Neuronal stem cell (in vitro differentiated cells): ENCODE data around the gene OSBPL6.
"Not testable (repeated sequence)": the region's sequence is repeated elsewhere in the genome, so short reads cannot be mapped to it uniquely, and the experiment has no call there.

Experiments used
- DNase-seq: peaks from one replicate; pipeline ENCODE4 v3.0.0-alpha.2; 2013; ENCODE audit warnings: low spot score
- H2AFZ ChIP-seq: one replicate; pipeline ENCODE4 v1.6.1; 2013; ENCODE audit warnings: mild to moderate bottlenecking, low read length, inconsistent platforms
- H2AK5ac ChIP-seq: 2 replicates; pipeline ENCODE4 v1.6.1; 2013; ENCODE audit warnings: low read depth, mild to moderate bottlenecking, inconsistent platforms, low read length, moderate library complexity, mixed read lengths
- H2BK120ac ChIP-seq: 2 replicates; pipeline ENCODE4 v1.6.1; 2013; ENCODE audit warnings: low read depth, mild to moderate bottlenecking, inconsistent platforms, low read length, moderate library complexity, mixed read lengths
- H2BK12ac ChIP-seq: one replicate; pipeline ENCODE4 v1.6.1; 2013; ENCODE audit warnings: low read length, inconsistent platforms
- H2BK15ac ChIP-seq: 2 replicates; pipeline ENCODE4 v1.6.1; 2013; ENCODE audit warnings: mild to moderate bottlenecking, low read length, inconsistent platforms, mixed read lengths
- H2BK5ac ChIP-seq: one replicate; pipeline ENCODE4 v1.6.1; 2013; ENCODE audit warnings: inconsistent platforms, mild to moderate bottlenecking, low read length, moderate library complexity
- H3K14ac ChIP-seq: one replicate; pipeline ENCODE4 v1.6.1; 2013; ENCODE audit warnings: low read length, inconsistent platforms
- H3K18ac ChIP-seq: 2 replicates; pipeline ENCODE4 v1.6.1; 2013; ENCODE audit warnings: low read length, inconsistent platforms
- H3K23ac ChIP-seq: 2 replicates; pipeline ENCODE4 v1.6.1; 2013; ENCODE audit warnings: low read depth, mild to moderate bottlenecking, mixed read lengths, low read length, inconsistent platforms; ENCODE audit not compliant: poor library complexity
- H3K27ac ChIP-seq: replicated peaks from 3 replicates; pipeline ENCODE4 v1.5.1; 2013; ENCODE audit warnings: low read length, inconsistent platforms
- H3K27me3 ChIP-seq, 3 experiments: 2 replicates each; pipeline ENCODE4 v1.6.1; 2013; ENCODE audit warnings: low read length in 3 of 3, mild to moderate bottlenecking in 2 of 3, inconsistent platforms in 1 of 3, low read depth in 1 of 3, mixed read lengths in 1 of 3, moderate library complexity in 1 of 3; ENCODE audit not compliant: control insufficient read depth in 3 of 3, insufficient read depth in 3 of 3
- H3K36me3 ChIP-seq, 2 donors: replicated peaks in 1 of 2; 2 replicates each; pipeline ENCODE4 v1.6.1; 2013; ENCODE audit warnings: low read length in 2 of 2; ENCODE audit not compliant: control insufficient read depth in 2 of 2, insufficient read depth in 2 of 2
- H3K4ac ChIP-seq: 2 replicates; pipeline ENCODE4 v1.6.1; 2013; ENCODE audit warnings: inconsistent platforms, mild to moderate bottlenecking, low read length, moderate library complexity
- H3K4me1 ChIP-seq, 2 donors: 1 replicate in 1 of 2; 2 replicates in 1 of 2; pipeline ENCODE4 v1.6.1; 2013; ENCODE audit warnings: low read length in 2 of 2, low read depth in 1 of 2; ENCODE audit not compliant: control insufficient read depth in 2 of 2, insufficient read depth in 1 of 2
- H3K4me2 ChIP-seq: one replicate; pipeline ENCODE4 v1.6.1; 2013; ENCODE audit warnings: mild to moderate bottlenecking, low read length, inconsistent platforms; ENCODE audit not compliant: insufficient read depth, poor library complexity, severe bottlenecking
- H3K4me3 ChIP-seq, 2 donors: 2 replicates each; pipeline ENCODE4 v1.5.1; 2013; ENCODE audit warnings: low read length in 2 of 2, mild to moderate bottlenecking in 2 of 2, inconsistent platforms in 1 of 2, moderate library complexity in 1 of 2
- H3K79me1 ChIP-seq: one replicate; pipeline ENCODE4 v1.6.1; 2013; ENCODE audit warnings: low read depth, mild to moderate bottlenecking, inconsistent platforms, low read length, moderate library complexity
- H3K9ac ChIP-seq: one replicate; pipeline ENCODE4 v1.6.1; 2013; ENCODE audit warnings: mild to moderate bottlenecking, low read depth, low read length, inconsistent platforms; ENCODE audit not compliant: poor library complexity
- H3K9me3 ChIP-seq, 2 donors: replicated peaks in 1 of 2; 2 replicates each; pipeline versions ENCODE3 to v1.6.1; 2013; ENCODE audit warnings: low read length in 2 of 2, mild to moderate bottlenecking in 2 of 2, inconsistent platforms in 1 of 2, low read depth in 1 of 2, mixed read lengths in 1 of 2, moderate library complexity in 1 of 2; ENCODE audit not compliant: control insufficient read depth in 2 of 2, insufficient read depth in 1 of 2
- H4K8ac ChIP-seq: one replicate; pipeline ENCODE4 v1.6.1; 2013; ENCODE audit warnings: low read depth, mild to moderate bottlenecking, inconsistent platforms, low read length, moderate library complexity
- H4K91ac ChIP-seq: one replicate; pipeline ENCODE4 v1.6.1; 2013; ENCODE audit warnings: low read length, low read depth, mild to moderate bottlenecking, inconsistent platforms; ENCODE audit not compliant: poor library complexity
- WGBS, 2 donors: extraction: QIAGEN DNeasy Blood & Tissue Kit; methylation state at CpG; one replicate each; pipeline ENCODE4 v1.1.7; 2013; ENCODE audit warnings: missing lambda C conversion rate in 2 of 2, mixed read lengths in 1 of 2; ENCODE audit not compliant: insufficient read length in 2 of 2, insufficient replicate concordance in 1 of 2; ENCODE audit errors: extremely low coverage in 2 of 2; 5-methylcytosine and 5-hydroxymethylcytosine counted together

The OSBPL6 gene

DNA sequence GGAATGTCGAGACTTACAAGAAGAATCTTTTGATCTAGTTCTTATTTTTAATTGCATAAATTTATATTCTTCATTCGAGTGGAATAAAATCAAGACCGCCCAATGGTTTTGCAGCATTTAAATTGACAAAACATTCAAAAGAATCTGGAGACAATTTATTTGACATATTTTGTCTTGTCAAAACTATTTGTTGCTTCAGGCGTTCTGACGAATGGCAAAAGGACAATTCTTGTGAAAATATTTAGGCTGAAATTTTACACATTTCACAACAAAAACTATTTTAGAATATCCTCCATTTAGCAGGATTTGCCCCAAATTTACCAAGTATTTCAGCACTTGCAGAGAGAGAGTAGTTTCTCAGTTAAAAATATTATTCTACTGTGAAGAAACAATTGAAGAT, 214.9 kb downstream of the OSBPL6 start:
- no peak overlapping the region for H3K18ac ChIP-seq
- H2AK5ac ChIP-seq: no peak overlapping the region
- H3K23ac ChIP-seq: no peak overlapping the region
- no peak overlapping the region for H3K14ac ChIP-seq
- H3K4me2 ChIP-seq: no peak overlapping the region
- H4K8ac ChIP-seq: no peak overlapping the region
- H3K9ac ChIP-seq: no peak overlapping the region
- DNase-seq: no peak
- H3K4me3 ChIP-seq: no peak overlapping the region
- no CpG with 5 or more reads among the region's 5 CpGs for WGBS, 2 donors
- no peaks in the 10 kb centered on the region for H3K27me3 ChIP-seq
- no peak overlapping the region for H3K27ac ChIP-seq
- no peaks in the 10 kb centered on the region for H3K79me1 ChIP-seq
- H3K9me3 ChIP-seq: no peaks in the 10 kb centered on the region
- no peak overlapping the region for H2BK15ac ChIP-seq
- H4K91ac ChIP-seq: no peak overlapping the region
- no peak overlapping the region for H2BK120ac ChIP-seq
- no peaks in the 10 kb centered on the region for H3K4me1 ChIP-seq
- H3K36me3 ChIP-seq: no peaks in the 10 kb centered on the region
- H2BK5ac ChIP-seq: no peak overlapping the region
- H3K4ac ChIP-seq: no peak overlapping the region
- no peak overlapping the region for H2BK12ac ChIP-seq
- H2AFZ ChIP-seq: no peak overlapping the region

DNA sequence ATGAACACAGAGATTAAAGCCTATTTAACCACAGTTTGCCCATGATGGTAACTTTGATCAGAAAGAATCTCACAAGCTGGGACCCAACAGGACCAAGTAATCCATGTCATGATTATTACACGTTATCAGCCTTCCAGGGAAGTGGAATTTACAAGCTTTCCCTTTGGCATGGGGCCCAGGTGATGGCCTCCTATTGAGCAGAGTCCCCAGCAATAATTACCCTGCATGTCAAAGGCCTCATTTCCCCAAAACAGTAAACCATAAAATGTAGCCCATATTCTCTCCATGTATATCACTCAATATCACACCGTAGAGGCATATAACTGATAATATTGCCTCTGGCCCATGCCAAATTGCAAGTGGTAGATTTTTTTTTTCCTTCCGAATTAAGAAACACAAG, 217.7 kb downstream of the OSBPL6 start:
- no peak overlapping the region for H3K23ac ChIP-seq
- H4K91ac ChIP-seq: no peak overlapping the region
- H3K4me3 ChIP-seq: no peak overlapping the region
- no peaks in the 10 kb centered on the region for H3K79me1 ChIP-seq
- H3K27me3 ChIP-seq: no peaks in the 10 kb centered on the region
- H2BK15ac ChIP-seq: no peak overlapping the region
- H3K4ac ChIP-seq: no peak overlapping the region
- no peak for DNase-seq
- no peak overlapping the region for H2BK12ac ChIP-seq
- H3K4me2 ChIP-seq: no peak overlapping the region
- H2BK5ac ChIP-seq: no peak overlapping the region
- H2AK5ac ChIP-seq: no peak overlapping the region
- no peaks in the 10 kb centered on the region for H3K36me3 ChIP-seq
- H3K9ac ChIP-seq: no peak overlapping the region
- no peak overlapping the region for H3K27ac ChIP-seq
- no peak overlapping the region for H3K14ac ChIP-seq
- no peak overlapping the region for H2AFZ ChIP-seq
- H3K9me3 ChIP-seq: no peaks in the 10 kb centered on the region
- H2BK120ac ChIP-seq: no peak overlapping the region
- no peak overlapping the region for H3K18ac ChIP-seq
- WGBS, 2 donors: no CpG with 5 or more reads among the region's 3 CpGs
- H3K4me1 ChIP-seq: peaks cover 0 to 3% of the 10 kb centered on the region in 2 donors
- H4K8ac ChIP-seq: no peak overlapping the region

DNA sequence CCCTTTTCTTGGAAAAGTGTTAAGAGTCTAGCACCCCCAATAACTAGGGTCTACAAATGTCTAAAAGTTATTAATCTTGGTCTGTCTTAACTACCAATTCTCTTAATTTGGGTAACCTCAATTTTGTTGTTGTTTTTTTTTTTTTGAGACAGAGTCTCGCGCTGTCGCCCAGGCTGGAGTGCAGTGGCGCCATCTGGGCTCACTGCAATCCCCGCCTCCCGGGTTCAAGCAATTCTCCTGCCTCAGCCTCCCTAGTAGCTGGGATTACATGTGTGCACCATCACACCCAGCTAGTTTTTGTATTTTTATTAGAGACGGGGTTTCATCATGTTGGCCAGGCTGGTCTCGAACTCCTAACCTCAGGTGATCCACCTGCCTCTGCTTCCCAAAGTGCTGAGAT, 218.1 kb downstream of the OSBPL6 start:
- not testable (repeated sequence) for H3K23ac ChIP-seq, H2BK15ac ChIP-seq, H3K9ac ChIP-seq, H2BK12ac ChIP-seq, DNase-seq, H3K4ac ChIP-seq, H3K14ac ChIP-seq, H3K18ac ChIP-seq, H4K91ac ChIP-seq, H2AFZ ChIP-seq, H3K4me3 ChIP-seq, H3K79me1 ChIP-seq, H3K4me2 ChIP-seq, H3K27ac ChIP-seq, H3K9me3 ChIP-seq, H3K4me1 ChIP-seq, H2BK5ac ChIP-seq, H2BK120ac ChIP-seq, H2AK5ac ChIP-seq, H4K8ac ChIP-seq, H3K36me3 ChIP-seq, H3K27me3 ChIP-seq
- WGBS, 2 donors: no CpG with 5 or more reads among the region's 8 CpGs

GRCh38 chr2:178413472-178414265, 219.4 kb downstream of the OSBPL6 start:
- Histone ChIP-seq H3K14ac (no peak overlapping the region), H3K27me3 (no peaks in the 10 kb centered on the region)
- WGBS, 2 donors: no CpG with 5 or more reads among the region's 45 CpGs

More at GRCh38 chr2:178413472-178414265, 219.4 kb downstream of the OSBPL6 start:
- no peak overlapping the region for H2BK120ac ChIP-seq
- H3K79me1 ChIP-seq: no peaks in the 10 kb centered on the region
- H3K23ac ChIP-seq: peak overlapping the region; percentile 73
- H3K4me1 ChIP-seq: peaks cover 0 to 3% of the 10 kb centered on the region in 2 donors
- no peak overlapping the region for H2BK12ac ChIP-seq
- H3K9ac ChIP-seq: no peak overlapping the region
- H3K4me3 ChIP-seq: peak overlapping the region; percentile 55 to 84
- peak overlapping the region; percentile 49 for H3K4me2 ChIP-seq
- peak overlapping the region; percentile 95 for H3K18ac ChIP-seq
- H3K9me3 ChIP-seq: no peaks in the 10 kb centered on the region
- peak overlapping the region; percentile 70 for H3K27ac ChIP-seq
- no peak overlapping the region for H2BK15ac ChIP-seq
- no peak overlapping the region for H3K4ac ChIP-seq
- no peak overlapping the region for H2BK5ac ChIP-seq
- no peak overlapping the region for H4K91ac ChIP-seq
- H3K36me3 ChIP-seq: peaks cover 0 to 4% of the 10 kb centered on the region in 2 donors
- DNase-seq: peak; percentile 69
- no peak overlapping the region for H4K8ac ChIP-seq
- no peak overlapping the region for H2AK5ac ChIP-seq
- H2AFZ ChIP-seq: peak overlapping the region; percentile 99
